Prostate gland (tissue), 2 donors: ENCODE data around the gene SIGLEC7. TPM values are rescaled to one million over a fixed set of nuclear protein-coding genes. Genes with fewer than 3 reads are reported as not detected.

Experiments
- DNase-seq: peaks from one replicate; pipeline ENCODE4 v3.0.0-alpha.2; 2019; ENCODE audit warnings: low spot score
- H3K27ac ChIP-seq, 2 donors: fragments of 200-600 bp; sonication (generic); 2 replicates each; pipeline ENCODE4 v1.5.1; 2017 to 2019
- H3K27me3 ChIP-seq: fragments of 200-600 bp; sonication (generic); replicated peaks from 2 replicates; pipeline ENCODE4 v1.5.1; 2019; ENCODE audit not compliant: insufficient read depth
- H3K36me3 ChIP-seq, 2 donors: fragments of 200-600 bp; sonication (generic); 1 replicate in 1 of 2; 2 replicates in 1 of 2; pipeline versions ENCODE4 v1.5.1 to v1.8.1; 2017 to 2019
- H3K4me1 ChIP-seq: fragments of 200-600 bp; sonication (generic); replicated peaks from 2 replicates; pipeline ENCODE4 v1.5.1; 2019
- H3K4me3 ChIP-seq, 2 donors: fragments of 200-600 bp; sonication (generic); 2 replicates each; pipeline ENCODE4 v1.5.1; 2017 to 2019
- H3K9me3 ChIP-seq: fragments of 200-600 bp; sonication (generic); 2 replicates; pipeline ENCODE4 v1.5.1; 2017
- POLR2A ChIP-seq: fragments of 450-650 bp; IDR thresholded peaks from one replicate; pipeline ENCODE4 v1.6.1; 2016; ENCODE audit warnings: antibody characterized with exemption, mild to moderate bottlenecking
- POLR2AphosphoS5 ChIP-seq: sonication (generic); formaldehyde crosslinking; IDR thresholded peaks from one replicate; pipeline ENCODE4 v1.6.1; 2017; ENCODE audit warnings: antibody characterized with exemption
- WGBS: methylation state at CpG from one replicate; pipeline ENCODE4 v1.1.5; 2018; 5-methylcytosine and 5-hydroxymethylcytosine counted together
- intact Hi-C: fragments of 100-400 bp; cut with DNase I; formaldehyde crosslinking; loops from one replicate; pipeline ENCODE4 v1.14.2; 2022
- total RNA-seq, 2 donors: library from RNA; depleted of rRNA; stranded (reverse); fragments of >200 nt; gene quantifications; one replicate each; pipeline ENCODE4 v1.1.0, GENCODE V29; 2016
- TF ChIP-seq, protein P1 (sequence below), 4 experiments: fragments of 200-600 bp in 2 of 4; fragments of 450-650 bp in 2 of 4; sonication (generic) in 2 of 4; IDR thresholded peaks; 1 replicate in 3 of 4; 2 replicates in 1 of 4; pipeline ENCODE4 v1.5.1; 2016 to 2019; ENCODE audit warnings: antibody characterized with exemption in 4 of 4, mild to moderate bottlenecking in 2 of 4, moderate library complexity in 2 of 4

SIGLEC7 gene
- total RNA-seq, 2 donors from 2014 or later = not detected

DNA sequence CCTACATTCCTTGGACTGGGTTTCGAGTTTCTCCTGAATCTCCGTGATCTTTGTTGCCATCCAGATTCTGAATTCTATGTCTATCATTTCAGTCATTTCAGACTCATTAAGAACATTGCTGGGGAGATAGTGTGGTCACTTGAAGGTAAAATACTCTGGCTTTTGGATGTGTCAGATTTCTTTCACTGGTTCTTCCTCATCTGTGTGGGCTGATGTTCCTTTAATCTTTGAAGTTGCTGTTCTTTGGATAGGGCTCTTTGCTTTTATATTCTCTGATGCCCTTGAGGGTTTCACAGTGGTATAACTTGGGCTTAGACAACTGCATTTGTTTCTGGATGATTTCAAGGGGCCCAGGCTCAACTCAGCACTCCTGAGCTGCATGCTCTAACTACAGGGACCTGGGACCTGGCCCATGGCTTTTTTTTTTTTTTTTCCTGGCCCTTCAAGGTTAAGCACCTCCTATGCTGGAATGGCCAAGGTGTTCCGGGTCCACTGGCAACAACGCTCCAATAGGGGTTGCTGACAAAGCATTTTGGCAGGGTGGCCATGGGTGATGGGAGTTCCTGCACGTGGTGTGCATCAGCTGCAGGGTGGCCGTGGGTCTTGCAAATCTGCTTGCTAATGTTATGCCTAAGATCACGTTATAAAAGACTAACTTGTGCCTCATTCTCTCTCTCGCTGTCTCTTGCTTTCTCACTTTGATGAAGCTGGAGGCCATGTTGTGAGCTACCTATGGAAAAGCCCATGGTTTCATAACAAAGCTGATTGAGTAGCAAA lies 5.9 kb upstream of the SIGLEC7 start:
- Histone ChIP-seq H3K27me3 (peaks cover 2% of the 10 kb centered on the region), H3K4me1 (no peaks in the 10 kb centered on the region), H3K9me3 (no peaks in the 10 kb centered on the region), H3K36me3 (no peaks in the 10 kb centered on the region), H3K4me3 (no peak overlapping the region), H3K27ac (no peak overlapping the region)
- intact Hi-C loops = no loop called here
- WGBS = 70% methylated on average over 8 of the region's 8 CpGs
- DNase-seq = no peak
- TF ChIP-seq, protein P1, sequence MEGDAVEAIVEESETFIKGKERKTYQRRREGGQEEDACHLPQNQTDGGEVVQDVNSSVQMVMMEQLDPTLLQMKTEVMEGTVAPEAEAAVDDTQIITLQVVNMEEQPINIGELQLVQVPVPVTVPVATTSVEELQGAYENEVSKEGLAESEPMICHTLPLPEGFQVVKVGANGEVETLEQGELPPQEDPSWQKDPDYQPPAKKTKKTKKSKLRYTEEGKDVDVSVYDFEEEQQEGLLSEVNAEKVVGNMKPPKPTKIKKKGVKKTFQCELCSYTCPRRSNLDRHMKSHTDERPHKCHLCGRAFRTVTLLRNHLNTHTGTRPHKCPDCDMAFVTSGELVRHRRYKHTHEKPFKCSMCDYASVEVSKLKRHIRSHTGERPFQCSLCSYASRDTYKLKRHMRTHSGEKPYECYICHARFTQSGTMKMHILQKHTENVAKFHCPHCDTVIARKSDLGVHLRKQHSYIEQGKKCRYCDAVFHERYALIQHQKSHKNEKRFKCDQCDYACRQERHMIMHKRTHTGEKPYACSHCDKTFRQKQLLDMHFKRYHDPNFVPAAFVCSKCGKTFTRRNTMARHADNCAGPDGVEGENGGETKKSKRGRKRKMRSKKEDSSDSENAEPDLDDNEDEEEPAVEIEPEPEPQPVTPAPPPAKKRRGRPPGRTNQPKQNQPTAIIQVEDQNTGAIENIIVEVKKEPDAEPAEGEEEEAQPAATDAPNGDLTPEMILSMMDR (IDR thresholded peaks at IDR 0.05) = no peak
- TF ChIP-seq POLR2AphosphoS5 (no peak), POLR2A (no peak)

DNA sequence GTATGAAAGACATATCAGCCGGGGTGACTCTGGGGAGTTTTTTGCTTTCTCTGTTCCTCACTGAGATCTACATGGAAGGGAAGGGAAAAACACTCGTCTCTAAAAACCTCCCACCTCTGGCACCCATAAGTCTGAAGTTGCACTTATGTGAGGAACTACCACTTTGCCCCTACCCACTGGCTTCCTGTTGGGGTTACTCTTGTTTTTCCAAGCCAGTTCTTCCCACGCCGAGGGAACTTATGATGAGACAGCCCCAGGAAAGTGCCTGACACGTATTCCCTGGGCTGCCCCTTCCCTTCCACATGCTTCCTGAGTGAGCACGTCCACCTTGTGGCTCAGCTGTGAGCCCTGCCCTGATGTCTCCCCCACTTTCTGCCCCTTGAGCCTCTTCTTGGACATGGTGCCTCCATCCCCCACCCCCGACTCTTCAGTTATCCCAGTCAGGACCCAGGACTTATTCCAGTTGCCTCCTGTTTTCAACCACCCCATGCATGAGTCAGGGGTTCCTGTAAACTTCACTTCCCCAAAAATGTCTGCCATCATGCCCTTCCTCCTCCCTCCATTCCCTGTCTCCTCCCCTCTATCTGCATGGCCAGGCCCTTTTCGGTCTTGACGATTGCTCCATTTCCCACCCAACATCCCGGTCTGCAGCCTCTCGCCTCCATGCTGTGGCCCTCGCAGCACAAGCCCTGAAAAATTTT lies 5.1 kb upstream of the SIGLEC7 start:
- no peak overlapping the region for H3K27ac ChIP-seq
- TF ChIP-seq POLR2AphosphoS5 (no peak), POLR2A (no peak)
- TF ChIP-seq, protein P1 (IDR thresholded peaks at IDR 0.05) = no peak

DNA sequence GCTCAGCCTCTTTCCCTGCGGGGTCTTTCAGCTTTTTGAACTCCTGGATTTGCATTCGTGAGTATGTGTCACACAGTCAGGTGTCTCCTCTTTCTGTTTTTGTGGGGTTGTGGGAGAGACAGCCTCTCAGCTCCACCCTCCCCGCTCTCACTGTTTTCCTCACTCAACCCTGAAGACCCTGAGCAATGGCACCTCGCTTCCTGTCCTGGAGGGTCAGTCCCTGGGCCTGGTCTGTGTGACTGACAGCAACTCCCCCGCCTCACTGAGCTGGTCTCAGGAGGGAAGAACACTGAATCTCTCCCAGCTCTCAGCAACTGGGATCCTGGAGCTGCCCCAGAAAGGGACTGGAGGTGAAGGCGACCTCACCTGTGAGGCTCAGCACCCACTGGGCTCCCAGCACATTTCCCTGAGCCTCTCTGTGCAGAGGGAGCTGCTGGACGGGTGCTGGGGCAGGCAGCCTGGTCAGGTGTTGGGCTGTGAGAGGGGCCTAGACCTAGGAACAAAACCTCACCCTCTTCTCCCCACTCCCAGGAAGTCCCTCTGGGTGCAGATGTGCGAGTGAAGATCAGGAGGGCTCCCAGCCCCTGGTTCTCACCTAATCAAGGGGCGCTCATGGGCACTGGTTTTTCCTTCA lies 4.2 kb upstream of the SIGLEC7 start:
- no peak overlapping the region for H3K4me3 ChIP-seq
- no peaks in the 10 kb centered on the region for H3K36me3 ChIP-seq
- no peak overlapping the region for H3K27ac ChIP-seq

More for the DNA sequence above, 5.1 kb upstream of the SIGLEC7 start:
- intact Hi-C loops = no loop called here
- H3K4me1 ChIP-seq = no peaks in the 10 kb centered on the region
- H3K4me3 ChIP-seq = no peak overlapping the region
- peaks cover 4% of the 10 kb centered on the region for H3K27me3 ChIP-seq
- H3K9me3 ChIP-seq = no peaks in the 10 kb centered on the region
- H3K36me3 ChIP-seq = no peaks in the 10 kb centered on the region
- no peak for DNase-seq
- WGBS = 63% methylated on average over 12 of the region's 12 CpGs

DNA sequence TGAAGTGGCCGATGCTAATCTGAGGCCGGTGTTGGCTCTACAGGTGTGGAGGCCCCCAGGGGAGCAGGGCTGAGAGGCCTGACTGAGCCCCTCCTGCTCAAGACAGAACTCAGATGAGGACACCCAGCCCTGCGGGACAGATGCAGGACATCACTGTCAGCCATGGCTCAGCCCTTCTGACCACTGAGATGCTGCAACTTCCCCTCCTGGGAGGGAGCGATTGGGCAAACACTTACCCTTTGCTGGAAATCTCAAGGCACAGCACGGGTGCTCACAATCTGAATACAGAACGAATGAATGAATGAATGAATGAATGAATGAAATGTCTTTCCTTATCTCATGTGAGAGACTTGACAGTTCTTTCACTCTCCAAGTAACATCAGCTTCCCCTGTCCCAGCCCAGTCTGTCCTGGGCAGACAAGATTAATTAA lies 3.5 kb upstream of the SIGLEC7 start:
- Histone ChIP-seq H3K27ac (no peak overlapping the region), H3K9me3 (no peaks in the 10 kb centered on the region), H3K27me3 (peaks cover 4% of the 10 kb centered on the region), H3K4me3 (no peak overlapping the region), H3K36me3 (no peaks in the 10 kb centered on the region), H3K4me1 (no peaks in the 10 kb centered on the region)
- WGBS = 51% methylated on average over 6 of the region's 6 CpGs
- no peak for TF ChIP-seq POLR2A
- TF ChIP-seq, protein P1 (IDR thresholded peaks at IDR 0.05) = no peak
- TF ChIP-seq POLR2AphosphoS5 = no peak
- intact Hi-C loops = no loop called here
- DNase-seq = no peak

More for the DNA sequence above, 4.2 kb upstream of the SIGLEC7 start:
- no peaks in the 10 kb centered on the region for H3K9me3 ChIP-seq
- 74% methylated on average over 9 of the region's 9 CpGs for WGBS
- peaks cover 4% of the 10 kb centered on the region for H3K27me3 ChIP-seq
- no peaks in the 10 kb centered on the region for H3K4me1 ChIP-seq
- DNase-seq = no peak
- intact Hi-C loops = no loop called here
- no peak for TF ChIP-seq POLR2A
- no peak for TF ChIP-seq POLR2AphosphoS5
- TF ChIP-seq, protein P1 (IDR thresholded peaks at IDR 0.05) = no peak
